K562 (cell line): ENCODE results near the gene ABCC12.

Experiments used
- ZNF76 ChIP-seq: fragments of 250-450 bp; sonication (Bioruptor Pico); IDR thresholded peaks from 2 replicates; pipeline ENCODE4 v1.4.0; 2020; ENCODE audit warnings: mild to moderate bottlenecking, moderate library complexity, borderline replicate concordance
- TF ChIP-seq, protein P1 (sequence below), 3 experiments: IDR thresholded peaks in 2 of 3; conservative IDR thresholded peaks in 1 of 3; 2 replicates each; pipeline ENCODE4 v1.5.1; 2011 to 2012; ENCODE audit warnings: low read length in 3 of 3, mild to moderate bottlenecking in 3 of 3, control low read depth in 2 of 3, improper control_type of control experiment in 1 of 3, inconsistent platforms in 1 of 3, low read depth in 1 of 3, mixed read lengths in 1 of 3, moderate library complexity in 1 of 3; ENCODE audit not compliant: insufficient read depth in 2 of 3
- TF ChIP-seq, protein P2 (sequence below): fragments of 250-450 bp; sonication (Bioruptor Pico); IDR thresholded peaks from 2 replicates; pipeline ENCODE4 v1.4.0; 2020; ENCODE audit warnings: mild to moderate bottlenecking, moderate library complexity

DNA sequence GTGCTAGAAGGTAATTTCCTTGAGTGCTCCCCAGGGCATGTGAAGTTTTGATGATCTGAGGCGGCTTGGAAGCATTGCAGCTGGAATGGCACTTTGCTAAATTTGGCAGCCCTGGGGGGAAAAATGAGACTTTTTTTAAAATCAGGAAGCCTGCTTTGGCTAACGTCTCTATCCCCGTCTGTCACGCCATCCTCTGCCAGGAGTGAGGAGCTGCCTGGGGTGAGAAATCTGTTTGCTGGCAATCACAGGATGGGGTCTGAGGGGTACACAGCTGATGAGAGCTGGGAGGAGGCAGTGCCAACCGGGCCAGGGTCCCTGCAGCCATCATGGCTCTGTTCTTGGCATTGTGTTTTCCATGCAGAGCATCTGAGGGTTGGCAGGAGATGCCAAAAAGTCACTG is 2.0 kb downstream of the ABCC12 start:
- TF ChIP-seq, protein P1, sequence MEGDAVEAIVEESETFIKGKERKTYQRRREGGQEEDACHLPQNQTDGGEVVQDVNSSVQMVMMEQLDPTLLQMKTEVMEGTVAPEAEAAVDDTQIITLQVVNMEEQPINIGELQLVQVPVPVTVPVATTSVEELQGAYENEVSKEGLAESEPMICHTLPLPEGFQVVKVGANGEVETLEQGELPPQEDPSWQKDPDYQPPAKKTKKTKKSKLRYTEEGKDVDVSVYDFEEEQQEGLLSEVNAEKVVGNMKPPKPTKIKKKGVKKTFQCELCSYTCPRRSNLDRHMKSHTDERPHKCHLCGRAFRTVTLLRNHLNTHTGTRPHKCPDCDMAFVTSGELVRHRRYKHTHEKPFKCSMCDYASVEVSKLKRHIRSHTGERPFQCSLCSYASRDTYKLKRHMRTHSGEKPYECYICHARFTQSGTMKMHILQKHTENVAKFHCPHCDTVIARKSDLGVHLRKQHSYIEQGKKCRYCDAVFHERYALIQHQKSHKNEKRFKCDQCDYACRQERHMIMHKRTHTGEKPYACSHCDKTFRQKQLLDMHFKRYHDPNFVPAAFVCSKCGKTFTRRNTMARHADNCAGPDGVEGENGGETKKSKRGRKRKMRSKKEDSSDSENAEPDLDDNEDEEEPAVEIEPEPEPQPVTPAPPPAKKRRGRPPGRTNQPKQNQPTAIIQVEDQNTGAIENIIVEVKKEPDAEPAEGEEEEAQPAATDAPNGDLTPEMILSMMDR (IDR thresholded peaks at IDR 0.05 in 2 of 3, conservative IDR thresholded peaks at IDR 0.05 in 1 of 3; ENCODE audit: insufficient read depth in 2 of 3, low read depth in 1 of 3, low read length in 3 of 3), result no peak
- TF ChIP-seq, protein P2, sequence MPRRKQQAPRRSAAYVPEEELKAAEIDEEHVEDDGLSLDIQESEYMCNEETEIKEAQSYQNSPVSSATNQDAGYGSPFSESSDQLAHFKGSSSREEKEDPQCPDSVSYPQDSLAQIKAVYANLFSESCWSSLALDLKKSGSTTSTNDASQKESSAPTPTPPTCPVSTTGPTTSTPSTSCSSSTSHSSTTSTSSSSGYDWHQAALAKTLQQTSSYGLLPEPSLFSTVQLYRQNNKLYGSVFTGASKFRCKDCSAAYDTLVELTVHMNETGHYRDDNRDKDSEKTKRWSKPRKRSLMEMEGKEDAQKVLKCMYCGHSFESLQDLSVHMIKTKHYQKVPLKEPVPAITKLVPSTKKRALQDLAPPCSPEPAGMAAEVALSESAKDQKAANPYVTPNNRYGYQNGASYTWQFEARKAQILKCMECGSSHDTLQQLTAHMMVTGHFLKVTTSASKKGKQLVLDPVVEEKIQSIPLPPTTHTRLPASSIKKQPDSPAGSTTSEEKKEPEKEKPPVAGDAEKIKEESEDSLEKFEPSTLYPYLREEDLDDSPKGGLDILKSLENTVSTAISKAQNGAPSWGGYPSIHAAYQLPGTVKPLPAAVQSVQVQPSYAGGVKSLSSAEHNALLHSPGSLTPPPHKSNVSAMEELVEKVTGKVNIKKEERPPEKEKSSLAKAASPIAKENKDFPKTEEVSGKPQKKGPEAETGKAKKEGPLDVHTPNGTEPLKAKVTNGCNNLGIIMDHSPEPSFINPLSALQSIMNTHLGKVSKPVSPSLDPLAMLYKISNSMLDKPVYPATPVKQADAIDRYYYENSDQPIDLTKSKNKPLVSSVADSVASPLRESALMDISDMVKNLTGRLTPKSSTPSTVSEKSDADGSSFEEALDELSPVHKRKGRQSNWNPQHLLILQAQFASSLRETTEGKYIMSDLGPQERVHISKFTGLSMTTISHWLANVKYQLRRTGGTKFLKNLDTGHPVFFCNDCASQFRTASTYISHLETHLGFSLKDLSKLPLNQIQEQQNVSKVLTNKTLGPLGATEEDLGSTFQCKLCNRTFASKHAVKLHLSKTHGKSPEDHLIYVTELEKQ (CRISPR knock-in tag), result no peak
- no peak for TF ChIP-seq ZNF76 (CRISPR knock-in tag)
